HG03457 (cell line): ENCODE data around the gene BIRC6.
"Not testable (repeated sequence)": the region's sequence is repeated elsewhere in the genome, so short reads cannot be mapped to it uniquely, and the experiment has no call there.

ENCODE experiments used
- ATAC-seq: cut with Tn5 transposase; IDR thresholded peaks from one replicate; pipeline ENCODE4 v1.9.1; 2021; ENCODE audit warnings: moderate number of reproducible peaks; ENCODE audit not compliant: unreplicated experiment

The BIRC6 gene, protein sequence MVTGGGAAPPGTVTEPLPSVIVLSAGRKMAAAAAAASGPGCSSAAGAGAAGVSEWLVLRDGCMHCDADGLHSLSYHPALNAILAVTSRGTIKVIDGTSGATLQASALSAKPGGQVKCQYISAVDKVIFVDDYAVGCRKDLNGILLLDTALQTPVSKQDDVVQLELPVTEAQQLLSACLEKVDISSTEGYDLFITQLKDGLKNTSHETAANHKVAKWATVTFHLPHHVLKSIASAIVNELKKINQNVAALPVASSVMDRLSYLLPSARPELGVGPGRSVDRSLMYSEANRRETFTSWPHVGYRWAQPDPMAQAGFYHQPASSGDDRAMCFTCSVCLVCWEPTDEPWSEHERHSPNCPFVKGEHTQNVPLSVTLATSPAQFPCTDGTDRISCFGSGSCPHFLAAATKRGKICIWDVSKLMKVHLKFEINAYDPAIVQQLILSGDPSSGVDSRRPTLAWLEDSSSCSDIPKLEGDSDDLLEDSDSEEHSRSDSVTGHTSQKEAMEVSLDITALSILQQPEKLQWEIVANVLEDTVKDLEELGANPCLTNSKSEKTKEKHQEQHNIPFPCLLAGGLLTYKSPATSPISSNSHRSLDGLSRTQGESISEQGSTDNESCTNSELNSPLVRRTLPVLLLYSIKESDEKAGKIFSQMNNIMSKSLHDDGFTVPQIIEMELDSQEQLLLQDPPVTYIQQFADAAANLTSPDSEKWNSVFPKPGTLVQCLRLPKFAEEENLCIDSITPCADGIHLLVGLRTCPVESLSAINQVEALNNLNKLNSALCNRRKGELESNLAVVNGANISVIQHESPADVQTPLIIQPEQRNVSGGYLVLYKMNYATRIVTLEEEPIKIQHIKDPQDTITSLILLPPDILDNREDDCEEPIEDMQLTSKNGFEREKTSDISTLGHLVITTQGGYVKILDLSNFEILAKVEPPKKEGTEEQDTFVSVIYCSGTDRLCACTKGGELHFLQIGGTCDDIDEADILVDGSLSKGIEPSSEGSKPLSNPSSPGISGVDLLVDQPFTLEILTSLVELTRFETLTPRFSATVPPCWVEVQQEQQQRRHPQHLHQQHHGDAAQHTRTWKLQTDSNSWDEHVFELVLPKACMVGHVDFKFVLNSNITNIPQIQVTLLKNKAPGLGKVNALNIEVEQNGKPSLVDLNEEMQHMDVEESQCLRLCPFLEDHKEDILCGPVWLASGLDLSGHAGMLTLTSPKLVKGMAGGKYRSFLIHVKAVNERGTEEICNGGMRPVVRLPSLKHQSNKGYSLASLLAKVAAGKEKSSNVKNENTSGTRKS (N-terminal part only)

DNA sequence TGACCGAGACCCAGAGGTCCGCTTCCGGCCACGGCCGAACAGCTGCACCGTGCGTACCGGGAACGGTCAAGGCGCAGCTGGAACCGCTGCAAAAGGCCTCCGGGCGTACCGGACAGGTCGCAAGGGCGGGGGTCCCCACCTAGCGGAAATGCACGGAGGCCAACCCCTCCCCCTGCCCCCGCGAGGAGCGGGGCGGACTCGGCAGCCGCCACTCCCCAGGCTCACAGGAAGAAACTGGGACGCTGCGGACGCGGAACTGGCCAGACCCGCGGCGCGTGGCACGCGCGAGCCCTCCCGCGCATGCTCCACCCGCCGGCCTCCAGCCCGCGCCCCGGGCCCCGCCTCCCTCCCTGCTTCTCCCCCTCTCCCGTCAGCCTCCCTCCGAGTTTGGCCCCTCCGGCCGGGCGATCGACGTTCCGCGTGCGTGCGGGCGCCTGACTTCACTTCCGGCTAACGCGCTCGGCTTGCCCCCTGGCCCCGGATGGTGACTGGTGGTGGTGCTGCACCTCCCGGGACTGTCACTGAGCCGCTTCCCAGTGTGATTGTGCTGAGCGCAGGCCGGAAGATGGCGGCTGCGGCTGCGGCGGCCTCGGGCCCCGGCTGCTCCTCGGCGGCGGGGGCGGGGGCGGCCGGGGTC, at the start of gene BIRC6:
Gene BIRC6, plus strand, starts transcription at position 343 of the 637 bp plus-strand sequence. Its CDS starts 139 bp downstream, at position 482.
- peak; percentile 86 for ATAC-seq

DNA sequence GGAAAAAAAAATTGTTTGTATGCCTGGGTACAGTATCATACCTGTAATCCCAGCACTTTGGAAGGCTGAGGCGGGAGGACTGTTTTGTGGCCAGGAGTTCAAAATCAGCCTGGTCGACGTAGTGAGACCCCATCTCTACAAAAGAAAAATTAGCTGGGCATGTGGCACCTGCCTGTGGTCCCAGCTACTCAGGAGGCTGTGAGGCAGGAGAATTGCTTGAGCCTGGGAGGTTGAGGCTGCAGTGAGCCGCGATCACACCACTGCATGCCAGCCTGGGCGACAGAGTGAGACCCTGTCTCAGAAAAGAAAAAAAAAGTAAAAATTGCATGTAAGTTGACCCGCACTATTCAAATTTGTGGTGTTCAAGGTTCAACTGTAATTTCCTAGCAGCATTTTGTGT, 46.2 kb upstream of the BIRC6 start:
- no peak for ATAC-seq

DNA sequence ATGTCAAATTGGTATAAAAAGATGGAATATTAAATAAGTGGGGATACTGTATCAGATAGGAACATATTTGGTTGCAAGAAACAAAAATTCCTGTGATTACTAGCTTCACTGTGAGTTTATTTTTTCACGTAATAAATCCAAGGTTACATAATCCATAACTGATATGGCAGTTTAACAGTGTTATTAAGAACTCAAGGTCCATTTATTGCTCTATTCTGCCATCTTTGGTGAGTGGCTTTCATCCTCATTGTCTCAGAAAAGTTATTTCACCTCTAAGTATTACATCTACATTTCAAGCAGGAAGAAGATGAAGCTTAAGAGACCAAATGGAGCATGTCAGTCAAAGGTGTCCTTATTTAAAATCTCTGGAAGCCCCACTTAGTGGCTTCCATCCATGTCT, 41.9 kb upstream of the BIRC6 start:
- no peak for ATAC-seq

DNA sequence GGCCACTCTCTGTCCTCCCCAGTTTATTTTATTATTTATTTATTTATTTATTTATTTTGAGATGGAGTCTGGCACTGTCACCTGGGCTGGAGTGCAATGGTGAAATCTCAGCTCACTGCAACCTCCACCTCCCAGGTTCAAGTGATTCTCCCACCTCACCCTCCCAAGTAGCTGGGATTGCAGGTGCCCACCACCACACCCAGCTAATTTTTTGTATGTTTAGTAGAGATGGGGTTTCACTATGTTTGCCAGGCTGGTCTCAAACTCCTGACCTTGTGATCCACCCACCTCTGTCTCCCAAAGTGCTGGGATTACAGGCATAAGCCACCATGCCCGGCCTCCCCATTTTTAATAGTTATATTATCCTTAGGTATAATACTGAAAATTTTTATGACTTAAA, 28.1 kb upstream of the BIRC6 start:
- ATAC-seq = not testable (repeated sequence)

DNA sequence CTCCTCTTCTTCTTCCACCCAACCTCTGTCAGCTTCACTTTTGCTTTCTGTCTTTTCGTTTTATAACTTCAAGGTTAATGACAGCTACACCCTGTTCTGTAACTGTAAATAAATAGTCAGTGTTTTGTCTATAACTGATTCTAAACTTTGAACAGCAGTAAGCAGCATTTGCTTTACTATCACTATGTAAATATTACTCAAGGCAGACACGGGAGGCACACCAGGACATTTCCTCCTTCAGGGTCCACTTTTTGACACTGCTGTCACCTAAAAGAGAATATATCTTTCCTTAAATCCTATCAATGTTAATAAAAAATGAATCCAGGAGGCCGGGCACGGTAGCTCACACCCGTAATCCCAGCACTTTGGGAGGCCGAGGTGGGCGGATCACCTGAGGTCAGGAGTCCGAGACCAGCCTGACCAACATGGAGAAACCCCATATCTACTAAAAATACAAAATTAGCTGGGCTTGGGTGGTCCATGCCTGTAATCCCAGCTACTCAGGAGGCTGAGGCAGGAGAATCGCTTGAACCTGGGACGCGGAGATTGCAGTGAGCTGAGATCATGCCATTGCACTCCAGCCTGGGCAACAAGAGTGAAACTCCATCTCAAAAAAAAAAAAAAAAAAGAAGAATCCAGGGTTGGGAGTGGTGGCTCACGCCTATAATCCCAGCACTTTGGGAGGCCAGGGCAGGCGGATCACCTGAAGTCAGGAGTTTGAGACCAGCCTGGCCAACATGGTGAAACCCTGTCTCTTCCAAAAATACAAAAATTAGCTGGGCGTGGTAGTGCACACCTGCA, 27.4 kb upstream of the BIRC6 start:
- ATAC-seq = not testable (repeated sequence)

DNA sequence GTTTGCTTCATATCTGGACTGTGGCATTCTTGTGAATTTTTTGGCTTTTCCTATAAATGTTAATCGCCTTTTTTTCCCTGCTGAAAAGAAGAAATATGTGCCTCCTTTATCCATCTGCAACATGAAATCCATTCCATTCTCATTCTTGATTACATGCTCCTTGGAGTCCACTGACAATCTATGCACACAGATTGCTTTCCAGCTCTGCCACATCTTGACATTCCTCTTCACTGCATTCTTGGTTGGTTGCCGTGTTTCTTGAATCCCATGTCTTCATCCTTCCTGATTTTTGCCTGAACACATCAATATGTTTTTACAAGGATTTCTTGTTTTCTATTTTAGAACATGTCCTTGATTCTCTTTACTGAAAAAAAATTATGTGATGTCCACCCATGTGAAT, 26.7 kb upstream of the BIRC6 start:
- no peak for ATAC-seq

DNA sequence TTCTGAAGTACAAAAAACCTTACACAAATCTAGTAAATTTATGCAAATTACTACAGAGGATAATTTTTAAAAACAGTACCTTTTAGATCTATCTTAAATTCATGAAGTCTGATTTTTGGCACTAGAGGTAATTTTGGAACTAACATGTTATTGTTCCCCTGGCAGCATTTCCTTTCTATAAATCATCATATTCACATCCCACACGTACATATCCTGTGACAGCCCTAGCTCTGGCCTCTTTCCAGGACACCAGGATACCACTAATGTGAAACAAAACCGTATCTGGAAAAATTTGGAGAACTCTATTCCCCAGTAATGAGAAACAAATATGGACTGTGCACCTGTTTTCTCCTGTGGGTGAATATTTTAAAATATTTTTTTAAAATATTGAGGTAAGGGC, 14.0 kb upstream of the BIRC6 start:
- no peak for ATAC-seq

DNA sequence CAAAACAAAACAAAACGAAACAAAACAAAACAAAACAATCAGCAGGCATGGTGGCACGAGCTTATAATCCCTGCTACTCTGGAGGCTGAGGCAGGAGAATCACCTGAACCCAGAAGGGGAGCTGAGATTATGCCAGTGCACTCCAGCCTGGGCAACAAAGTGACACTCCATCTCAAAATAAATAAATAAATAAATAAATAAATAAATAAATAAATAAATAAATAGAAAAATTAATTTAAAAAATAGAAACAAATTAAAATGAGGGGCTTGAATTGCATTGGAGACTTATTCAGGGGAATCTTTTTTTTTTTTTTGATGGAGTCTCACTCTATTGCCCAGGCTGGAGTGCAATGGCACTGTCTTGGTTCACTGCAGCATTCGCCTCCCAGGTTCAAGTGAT, 6.0 kb upstream of the BIRC6 start:
- not testable (repeated sequence) for ATAC-seq

DNA sequence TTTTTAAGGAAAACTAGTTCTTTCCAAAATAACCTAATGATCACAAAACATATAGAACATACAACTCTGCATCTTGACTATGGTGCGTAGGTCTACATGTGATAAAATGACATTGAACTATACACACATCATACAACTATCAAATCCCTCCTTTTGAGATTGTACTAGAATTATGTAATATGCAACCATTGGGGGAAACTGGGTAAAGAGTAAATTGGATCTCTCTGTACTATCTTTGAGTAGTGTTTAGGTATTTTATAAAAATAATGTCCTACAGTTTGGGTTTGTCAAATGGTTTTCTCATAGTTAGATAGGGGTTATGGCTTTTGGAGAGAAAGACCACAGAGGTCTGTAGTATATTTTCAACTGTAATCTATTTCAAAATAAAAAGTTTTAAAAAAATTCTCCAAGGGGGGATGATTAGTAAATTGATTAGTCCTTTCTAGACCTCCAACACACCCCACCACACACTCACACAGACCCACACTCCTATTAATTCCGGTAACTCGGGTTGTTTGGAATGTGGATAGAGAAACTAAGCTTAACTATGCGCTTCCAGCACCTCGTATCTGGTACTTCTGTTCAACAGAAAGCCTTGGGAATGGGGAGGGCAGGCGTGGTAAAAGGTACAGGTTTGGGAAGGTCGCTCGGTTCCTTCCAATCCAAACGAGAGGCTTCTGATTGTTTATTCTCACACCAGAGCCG, 695 bp upstream of the BIRC6 start:
- ATAC-seq = no peak

DNA sequence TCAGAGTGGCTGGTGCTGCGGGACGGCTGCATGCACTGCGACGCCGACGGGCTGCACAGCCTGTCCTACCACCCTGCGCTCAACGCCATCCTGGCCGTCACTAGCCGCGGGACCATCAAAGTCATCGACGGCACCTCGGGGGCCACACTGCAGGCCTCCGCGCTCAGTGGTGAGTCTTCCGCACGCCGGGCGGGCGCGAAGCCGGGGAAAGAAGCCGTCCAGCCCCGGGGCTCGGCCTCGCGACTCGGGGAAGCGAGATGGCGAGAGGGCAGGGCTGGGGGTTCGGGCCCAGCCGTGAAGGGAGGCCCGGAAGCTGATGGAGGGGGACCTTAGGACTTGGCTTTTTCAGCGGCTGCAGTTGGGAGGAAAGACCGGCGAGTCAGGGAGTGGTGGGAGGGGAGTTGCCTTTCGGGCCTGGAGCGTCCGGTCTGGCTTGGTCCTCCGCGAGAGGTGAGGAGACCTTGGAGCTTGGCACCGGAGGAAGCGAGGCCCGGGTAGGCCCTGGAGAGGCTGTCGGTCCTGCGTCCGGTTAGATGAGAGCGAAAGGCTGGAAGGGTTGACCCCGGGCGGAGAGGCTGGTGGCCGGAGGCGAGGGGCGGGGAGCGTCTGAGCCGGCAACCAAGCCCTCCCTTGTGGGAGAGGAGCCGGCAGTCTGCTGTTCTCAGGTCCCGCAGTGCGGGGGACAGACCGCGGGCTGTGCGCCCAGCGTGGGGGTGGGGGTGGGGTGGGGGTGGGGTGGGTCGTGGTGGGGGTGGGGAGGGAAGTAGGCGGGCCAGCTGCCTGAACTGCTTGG, 691 bp downstream of the BIRC6 start:
- ATAC-seq = peak; percentile 2

DNA sequence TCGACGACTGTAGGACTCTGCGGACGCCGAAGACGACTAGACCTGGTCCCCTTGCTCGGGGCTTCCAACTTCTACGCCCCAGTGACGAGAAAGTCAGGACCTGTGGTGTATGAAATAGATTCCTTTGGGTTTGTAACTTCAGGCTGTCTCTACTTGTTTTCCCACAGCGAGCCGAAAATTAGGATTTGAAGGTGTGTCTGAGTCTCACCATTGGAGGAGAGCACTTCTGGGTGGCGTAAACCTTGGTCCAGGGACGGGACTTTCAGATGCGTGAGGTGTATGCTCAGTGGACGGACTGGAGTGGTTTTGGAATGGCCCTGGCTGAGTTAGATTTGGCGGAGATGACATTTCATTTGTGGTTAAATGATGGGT, 1.3 kb downstream of the BIRC6 start:
- no peak for ATAC-seq

DNA sequence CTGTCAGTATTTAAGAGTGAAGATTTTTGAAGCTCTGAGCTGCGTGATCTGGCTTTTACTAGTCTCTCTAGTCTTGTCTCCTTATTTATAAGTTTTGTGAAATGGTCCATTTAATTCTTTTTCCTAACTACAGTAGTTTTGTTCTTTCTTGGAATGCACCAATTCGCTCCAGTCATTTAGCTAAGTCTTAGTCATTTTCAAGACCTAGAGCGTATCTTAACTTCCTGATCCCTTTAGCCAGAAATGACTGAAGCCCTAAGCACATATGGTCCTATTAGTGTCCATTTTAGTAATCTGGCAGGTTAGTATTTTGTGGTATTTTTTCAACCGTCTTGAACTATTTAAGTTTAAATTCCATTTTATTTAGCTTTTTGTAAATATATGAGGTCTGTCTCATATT, 3.6 kb downstream of the BIRC6 start:
- no peak for ATAC-seq

DNA sequence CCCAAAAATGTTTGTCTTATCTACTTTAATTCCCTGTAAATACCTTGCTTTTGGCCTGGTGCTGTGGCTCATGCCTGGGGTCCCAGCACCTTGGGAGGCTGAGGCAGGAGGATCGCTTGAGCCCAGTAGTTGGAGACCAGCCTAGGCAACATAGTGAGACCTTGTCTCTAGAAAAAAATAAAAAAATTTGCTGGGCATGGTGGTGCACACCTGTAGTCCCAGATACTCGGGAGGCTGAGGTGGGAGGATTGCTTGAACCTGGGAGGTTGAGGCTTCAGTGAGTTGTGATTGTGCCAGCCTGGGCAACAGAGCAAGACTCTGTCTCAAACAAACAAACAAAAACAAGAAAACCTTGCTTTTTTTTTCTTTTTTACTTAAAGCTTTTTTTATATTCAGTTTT, 6.2 kb downstream of the BIRC6 start:
- ATAC-seq = not testable (repeated sequence)

DNA sequence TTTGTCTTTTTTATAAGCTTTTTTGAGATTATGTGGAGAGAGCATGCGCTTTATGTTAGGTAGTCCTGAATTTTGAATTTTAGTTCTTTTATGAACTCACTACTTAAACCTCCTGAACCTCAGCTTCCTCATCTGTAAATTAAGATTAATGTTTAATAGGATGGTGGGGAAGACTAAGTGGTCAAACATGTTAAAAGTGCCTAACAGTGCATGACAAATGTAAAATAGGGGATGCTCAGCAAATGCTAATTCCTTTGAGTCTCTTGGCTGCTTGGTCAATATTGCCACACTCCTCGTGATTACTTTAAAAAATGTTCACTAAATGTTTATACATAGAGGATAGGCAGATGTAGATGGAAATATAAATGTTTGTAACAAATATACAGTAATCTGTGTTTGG, 6.8 kb downstream of the BIRC6 start:
- ATAC-seq = peak; percentile 60

DNA sequence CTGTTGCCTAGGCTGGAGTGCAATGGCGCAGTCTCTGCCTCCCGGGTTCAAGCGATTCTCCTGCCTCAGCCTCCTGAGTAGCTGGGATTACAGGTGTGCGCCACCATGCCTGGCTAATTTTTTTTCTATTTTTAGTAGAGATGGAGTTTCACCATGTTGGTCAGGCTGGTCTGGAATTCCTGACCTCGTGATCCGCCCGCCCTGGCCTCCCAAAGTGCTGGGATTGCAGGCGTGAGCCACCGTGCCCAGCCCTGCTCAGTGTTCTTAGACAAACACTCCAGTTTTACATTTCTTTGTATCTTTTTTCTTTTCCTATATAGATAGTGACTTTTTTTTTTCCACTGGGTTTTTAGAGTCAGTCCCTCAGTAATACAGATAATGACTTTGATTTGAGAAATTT, 7.5 kb downstream of the BIRC6 start:
- ATAC-seq = not testable (repeated sequence)

DNA sequence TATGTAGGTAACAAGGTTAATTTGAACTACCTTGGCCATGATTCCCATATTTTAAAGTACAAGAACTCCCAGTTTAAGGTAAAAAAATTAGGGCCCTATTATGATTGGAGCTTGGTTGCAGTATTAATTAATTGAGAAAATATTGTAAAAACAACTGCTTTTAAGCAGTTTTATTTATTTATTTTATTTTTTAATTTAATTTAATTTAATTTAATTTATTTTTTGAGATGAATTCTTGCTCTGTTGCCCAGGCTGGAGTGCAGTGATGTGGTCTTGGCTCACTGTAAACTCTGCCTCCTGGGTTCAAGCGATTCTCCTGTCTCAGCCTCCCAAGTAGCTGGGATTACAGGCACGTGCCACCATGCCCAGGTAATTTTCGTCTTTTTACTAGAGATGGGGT, 8.9 kb downstream of the BIRC6 start:
- ATAC-seq = not testable (repeated sequence)

DNA sequence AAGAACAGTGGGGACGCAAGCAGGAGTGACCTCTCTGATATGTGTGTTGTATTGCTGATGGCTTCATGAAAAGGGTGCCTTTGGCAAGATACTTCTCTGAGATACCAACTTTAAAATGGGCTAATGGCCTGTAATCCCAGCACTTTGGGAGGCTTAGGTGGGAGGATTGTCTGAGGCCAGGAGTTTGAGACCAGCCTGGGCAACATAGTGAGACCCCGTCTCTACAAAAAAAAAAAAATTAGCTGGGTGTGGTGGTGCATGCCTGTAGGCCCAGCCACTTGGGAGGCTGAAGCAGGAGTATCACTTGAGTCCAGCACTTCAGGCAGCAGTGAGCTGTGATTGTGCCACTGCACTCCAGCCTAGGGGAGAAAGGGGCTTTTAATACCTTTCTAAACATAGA, 9.8 kb downstream of the BIRC6 start:
- ATAC-seq = no peak

DNA sequence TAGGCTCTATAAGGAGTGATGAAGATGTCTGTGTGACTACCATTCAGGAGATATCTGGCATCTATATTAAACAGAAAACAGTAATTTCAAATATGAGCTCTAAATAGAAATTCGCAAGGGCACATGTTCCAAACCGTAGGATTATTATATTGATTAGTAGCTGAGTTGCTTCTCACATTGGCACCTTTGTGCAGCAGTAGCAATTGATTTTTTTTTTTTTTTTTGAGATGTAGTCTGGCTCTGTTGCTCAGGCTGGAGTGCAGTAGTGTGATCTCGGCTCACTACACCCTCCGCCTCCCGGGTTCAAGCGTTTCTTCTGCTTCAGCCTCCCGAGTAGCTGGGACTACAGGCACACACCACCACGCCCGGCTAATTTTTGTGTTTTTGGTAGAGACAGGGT, 12.4 kb downstream of the BIRC6 start:
- ATAC-seq = no peak
